ENCODE data around the gene C9orf50. TPM values are rescaled to one million over a fixed set of nuclear protein-coding genes. Genes with fewer than 3 reads are reported as not detected.

The C9orf50 gene
- total RNA-seq, 3 donors from 2014 or later (not counting 1 experiment from before 2014, with no cell fraction given), result not detected

DNA sequence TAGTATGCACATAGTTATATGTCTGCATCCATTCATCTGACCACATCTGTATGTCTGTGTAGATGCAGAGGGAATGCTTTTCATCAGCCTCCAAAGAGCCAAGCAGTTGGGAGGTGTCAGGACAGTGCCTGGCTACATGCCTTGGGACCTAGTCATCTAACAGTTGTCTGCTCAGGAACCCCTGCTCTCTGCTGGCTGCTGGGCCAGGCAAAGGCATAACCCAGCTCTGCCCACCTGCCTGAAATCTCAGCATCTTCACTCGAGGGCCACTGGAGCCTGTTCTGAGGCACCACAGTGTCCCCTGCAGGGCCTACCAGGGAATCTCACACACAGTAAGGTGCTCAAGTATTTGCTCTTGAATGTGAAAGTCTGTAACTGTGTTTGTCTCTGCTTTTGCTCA lies 3.7 kb downstream of the C9orf50 start:
- 15% methylated on average over 1 of the region's 1 CpG for WGBS (ENCODE audit: insufficient coverage)
- Mint-ChIP-seq H3K27me3 (ENCODE audit: low read depth in 2 of 2) (peaks cover 15 to 16% of the 10 kb centered on the region in 2 donors), H3K27ac (no peak overlapping the region), H3K4me3 (no peak overlapping the region), H3K9me3 (no peaks in the 10 kb centered on the region), H3K36me3 (no peaks in the 10 kb centered on the region), H3K4me1 (no peaks in the 10 kb centered on the region)
- TF ChIP-seq, protein P1, sequence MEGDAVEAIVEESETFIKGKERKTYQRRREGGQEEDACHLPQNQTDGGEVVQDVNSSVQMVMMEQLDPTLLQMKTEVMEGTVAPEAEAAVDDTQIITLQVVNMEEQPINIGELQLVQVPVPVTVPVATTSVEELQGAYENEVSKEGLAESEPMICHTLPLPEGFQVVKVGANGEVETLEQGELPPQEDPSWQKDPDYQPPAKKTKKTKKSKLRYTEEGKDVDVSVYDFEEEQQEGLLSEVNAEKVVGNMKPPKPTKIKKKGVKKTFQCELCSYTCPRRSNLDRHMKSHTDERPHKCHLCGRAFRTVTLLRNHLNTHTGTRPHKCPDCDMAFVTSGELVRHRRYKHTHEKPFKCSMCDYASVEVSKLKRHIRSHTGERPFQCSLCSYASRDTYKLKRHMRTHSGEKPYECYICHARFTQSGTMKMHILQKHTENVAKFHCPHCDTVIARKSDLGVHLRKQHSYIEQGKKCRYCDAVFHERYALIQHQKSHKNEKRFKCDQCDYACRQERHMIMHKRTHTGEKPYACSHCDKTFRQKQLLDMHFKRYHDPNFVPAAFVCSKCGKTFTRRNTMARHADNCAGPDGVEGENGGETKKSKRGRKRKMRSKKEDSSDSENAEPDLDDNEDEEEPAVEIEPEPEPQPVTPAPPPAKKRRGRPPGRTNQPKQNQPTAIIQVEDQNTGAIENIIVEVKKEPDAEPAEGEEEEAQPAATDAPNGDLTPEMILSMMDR (IDR thresholded peaks at IDR 0.05), result no peak
- peaks cover 12% of the 10 kb centered on the region for H3K4me1 ChIP-seq (ENCODE audit: control insufficient read depth, insufficient read depth, low read length)
- no peak overlapping the region for H3K27ac ChIP-seq (ENCODE audit: low read length)
- H3K27me3 ChIP-seq (ENCODE audit: control insufficient read depth, insufficient read depth, low read length), result peaks cover 25% of the 10 kb centered on the region
- DNase-seq, result no peak
- no peaks in the 10 kb centered on the region for H3K9me3 ChIP-seq (ENCODE audit: control insufficient read depth, insufficient read depth, low read length)
- H3K36me3 ChIP-seq (ENCODE audit: control insufficient read depth, insufficient read depth, low read length), result no peaks in the 10 kb centered on the region
- peak; percentile 22 to 49 (median 36) for ATAC-seq
- no peak overlapping the region for H3K4me3 ChIP-seq (ENCODE audit: low read length)
- intact Hi-C loops (cut with micrococcal nuclease), result no loop called here

DNA sequence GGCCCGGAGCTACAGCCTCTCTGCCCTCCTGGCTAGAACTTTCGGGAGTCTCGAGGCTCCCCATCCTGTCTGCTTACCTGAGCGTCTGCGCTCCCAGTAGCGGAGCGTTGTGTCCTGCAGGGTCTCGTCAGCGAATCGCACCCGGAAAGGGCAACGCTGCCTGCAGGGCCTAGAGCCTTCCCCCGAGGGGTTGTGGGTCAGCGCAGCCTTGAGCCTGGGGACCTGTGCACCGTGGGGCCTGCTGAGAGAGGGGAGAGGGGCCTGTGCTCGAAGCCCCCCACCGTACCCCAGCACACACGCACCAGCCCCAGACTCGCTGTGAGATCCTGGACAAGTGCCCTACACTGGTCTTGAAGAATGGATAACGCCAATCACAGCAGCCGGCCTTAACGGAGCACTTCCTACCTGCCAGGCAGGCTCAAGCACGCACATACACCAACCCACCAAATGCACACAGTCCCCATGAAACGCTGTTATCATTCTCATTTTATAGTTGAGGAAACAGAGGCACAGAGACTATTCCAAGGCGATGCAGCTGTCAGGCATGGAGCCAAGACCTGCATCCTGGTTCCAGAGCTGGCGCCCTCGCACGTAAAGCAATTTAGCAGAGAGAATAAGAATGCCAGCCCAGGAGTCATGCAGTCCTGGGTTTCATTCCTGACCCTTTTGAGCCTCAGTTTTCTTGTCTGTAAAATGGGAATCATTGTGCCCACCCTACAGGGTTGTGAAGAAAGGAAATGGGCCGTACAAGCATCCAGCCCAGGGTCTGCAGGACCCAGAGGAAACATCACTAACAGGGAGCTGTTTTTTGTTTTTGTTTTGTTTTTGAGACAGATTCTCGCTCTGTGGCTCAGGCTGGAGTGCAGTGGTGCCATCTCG lies 5.3 kb downstream of the C9orf50 start:
- Histone ChIP-seq H3K36me3 (ENCODE audit: control insufficient read depth, insufficient read depth, low read length) (no peaks in the 10 kb centered on the region), H3K4me1 (ENCODE audit: control insufficient read depth, insufficient read depth, low read length) (peaks cover 17% of the 10 kb centered on the region), H3K9me3 (ENCODE audit: control insufficient read depth, insufficient read depth, low read length) (no peaks in the 10 kb centered on the region), H3K27ac (ENCODE audit: low read length) (no peak overlapping the region), H3K27me3 (ENCODE audit: control insufficient read depth, insufficient read depth, low read length) (peaks cover 12% of the 10 kb centered on the region), H3K4me3 (ENCODE audit: low read length) (no peak overlapping the region)
- no peak overlapping the region for H3K27ac Mint-ChIP-seq
- H3K27me3 Mint-ChIP-seq (ENCODE audit: low read depth in 2 of 2), result peaks cover 9% of the 10 kb centered on the region in 2 donors
- peaks cover 0 to 6% of the 10 kb centered on the region in 2 donors for H3K4me1 Mint-ChIP-seq
- H3K36me3 Mint-ChIP-seq, result no peaks in the 10 kb centered on the region
- H3K4me3 Mint-ChIP-seq, result no peak overlapping the region
- ATAC-seq (no peak), DNase-seq (no peak)
- no peaks in the 10 kb centered on the region for H3K9me3 Mint-ChIP-seq
- WGBS (ENCODE audit: insufficient coverage), result 80% methylated on average over 31 of the region's 31 CpGs
- TF ChIP-seq, protein P1 (IDR thresholded peaks at IDR 0.05), result no peak
- intact Hi-C loops (cut with micrococcal nuclease), result no loop called here

DNA sequence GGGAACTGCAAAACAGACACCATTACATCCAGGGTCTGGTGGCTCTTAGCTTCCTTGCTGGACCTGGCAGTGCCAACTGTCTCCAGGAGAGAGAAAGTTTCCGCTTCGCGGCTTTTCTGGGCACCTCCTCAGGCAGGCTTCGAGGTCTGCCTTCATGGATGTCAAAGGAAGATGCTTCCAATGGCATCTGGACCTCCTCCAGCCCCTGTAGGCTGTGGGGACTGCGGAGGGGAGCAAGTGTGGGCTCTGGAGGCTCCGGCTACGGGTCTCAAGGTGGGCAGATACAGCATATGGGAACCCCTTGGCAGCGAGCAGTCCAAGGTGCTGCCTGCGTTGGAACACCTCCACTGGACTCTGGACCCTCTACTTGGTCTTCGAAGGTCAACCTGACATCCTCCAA lies 6.0 kb downstream of the C9orf50 start:
- H3K27ac Mint-ChIP-seq, result no peak overlapping the region
- ATAC-seq, result no peak
- no peak for DNase-seq
- no peak overlapping the region for H3K4me3 Mint-ChIP-seq
- peaks cover 14% of the 10 kb centered on the region for H3K4me1 ChIP-seq (ENCODE audit: control insufficient read depth, insufficient read depth, low read length)
- H3K9me3 ChIP-seq (ENCODE audit: control insufficient read depth, insufficient read depth, low read length), result no peaks in the 10 kb centered on the region
- H3K36me3 Mint-ChIP-seq, result no peaks in the 10 kb centered on the region
- 79% methylated on average over 10 of the region's 10 CpGs for WGBS (ENCODE audit: insufficient coverage)
- no peak overlapping the region for H3K27ac ChIP-seq (ENCODE audit: low read length)
- peaks cover 2 to 8% of the 10 kb centered on the region in 2 donors for H3K4me1 Mint-ChIP-seq
- H3K27me3 Mint-ChIP-seq (ENCODE audit: low read depth in 2 of 2), result peaks cover 9% of the 10 kb centered on the region in 2 donors
- no peaks in the 10 kb centered on the region for H3K36me3 ChIP-seq (ENCODE audit: control insufficient read depth, insufficient read depth, low read length)
- H3K27me3 ChIP-seq (ENCODE audit: control insufficient read depth, insufficient read depth, low read length), result peaks cover 10% of the 10 kb centered on the region
- H3K9me3 Mint-ChIP-seq, result no peaks in the 10 kb centered on the region
- TF ChIP-seq, protein P1 (IDR thresholded peaks at IDR 0.05), result no peak
- intact Hi-C loops (cut with micrococcal nuclease), result no loop called here
- H3K4me3 ChIP-seq (ENCODE audit: low read length), result no peak overlapping the region
